Measurements from ENCODE around the gene ATP2C2.
A peak's percentile ranks its signal among the peaks of the same experiment; 100 is the strongest.

ATP2C2 gene

DNA sequence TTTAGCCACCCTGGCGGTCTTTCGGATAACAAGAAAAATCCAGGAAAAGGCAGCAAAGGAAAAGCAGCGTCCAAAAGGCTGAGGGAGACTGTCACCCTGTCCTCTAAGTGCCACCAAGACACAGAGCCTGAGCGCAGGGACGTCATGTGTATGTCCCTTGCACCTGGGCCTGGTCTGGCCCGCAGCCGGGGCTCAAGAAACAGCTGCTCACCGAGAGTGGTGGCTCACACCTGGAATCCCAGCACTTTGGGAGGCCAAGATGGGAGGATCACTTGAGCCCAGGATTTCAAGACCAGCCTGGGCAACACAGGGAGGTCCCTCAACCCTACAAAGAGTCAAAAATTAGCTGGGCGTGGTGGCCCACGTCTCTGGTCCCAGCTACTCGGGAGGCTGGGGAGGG lies 145.3 kb downstream of the ATP2C2 start:
- Histone ChIP-seq H3K9me3 (ENCODE audit: low read length) (no peaks in the 10 kb centered on the region), H3K9ac (ENCODE audit: low read length) (peak overlapping the region; percentile 72; the same call in 1 of the 2 replicates), H2AFZ (ENCODE audit: low read length) (peak overlapping the region; percentile 12), H4K20me1 (ENCODE audit: insufficient read depth, low read length) (no peaks in the 10 kb centered on the region), H3K27ac (ENCODE audit: low read depth, low read length, poor library complexity, severe bottlenecking) (peak overlapping the region; percentile 98), H3K36me3 (ENCODE audit: insufficient read depth, low read length) (no peaks in the 10 kb centered on the region), H3K4me2 (ENCODE audit: low read length) (no peak overlapping the region), H3K4me1 (ENCODE audit: insufficient read depth, low read length, severe bottlenecking) (peaks cover 36% of the 10 kb centered on the region), H3K79me2 (ENCODE audit: insufficient read depth, low read length) (no peaks in the 10 kb centered on the region), H3K9me2 (ENCODE audit: low read depth, low read length) (no peaks in the 10 kb centered on the region), H3K4me3 (ENCODE audit: low read depth, low read length, poor library complexity, severe bottlenecking) (no peak overlapping the region), H3K27me3 (ENCODE audit: insufficient read depth, low read length) (no peaks in the 10 kb centered on the region), H3F3A (ENCODE audit: insufficient read depth, low read length) (0 out of 2 replicates have a peak, but pooled peaks cover 7% of the 10 kb centered on the region)
- TF ChIP-seq CTCF (IDR thresholded peaks at IDR 0.05; ENCODE audit: low read length) (no peak), EZH2 (IDR thresholded peaks at IDR 0.05; ENCODE audit: borderline replicate concordance, low read length) (no peak)

Data from OCI-LY1 (cell line).